Skeletal muscle tissue (tissue), 4 donors: ENCODE results near the gene ABCF3. TPM values are rescaled to one million over a fixed set of nuclear protein-coding genes. Genes with fewer than 3 reads are reported as not detected.

Source experiments
- H3K27ac ChIP-seq: one replicate; pipeline ENCODE4 v1.7.0; 2013; ENCODE audit warnings: mild to moderate bottlenecking, low read depth, low read length, inconsistent platforms
- H3K27me3 ChIP-seq, 3 donors: one replicate each; pipeline ENCODE4 v1.7.0; 2013; ENCODE audit warnings: low read length in 3 of 3; ENCODE audit not compliant: control insufficient read depth in 3 of 3, insufficient read depth in 3 of 3
- H3K36me3 ChIP-seq, 3 donors: one replicate each; pipeline ENCODE4 v1.7.0; 2013; ENCODE audit warnings: low read length in 3 of 3; ENCODE audit not compliant: control insufficient read depth in 3 of 3, insufficient read depth in 3 of 3
- H3K4me1 ChIP-seq, 3 donors: one replicate each; pipeline ENCODE4 v1.7.0; 2013; ENCODE audit warnings: low read length in 3 of 3, mild to moderate bottlenecking in 3 of 3; ENCODE audit not compliant: control insufficient read depth in 3 of 3, insufficient read depth in 3 of 3
- H3K4me3 ChIP-seq, 3 donors: one replicate each; pipeline ENCODE4 v1.7.0; 2013; ENCODE audit warnings: low read length in 3 of 3
- H3K9ac ChIP-seq, 3 donors: one replicate each; pipeline ENCODE4 v1.7.0; 2013; ENCODE audit warnings: low read length in 3 of 3, mild to moderate bottlenecking in 3 of 3, moderate library complexity in 2 of 3, low read depth in 1 of 3
- H3K9me3 ChIP-seq, 3 donors: one replicate each; pipeline ENCODE4 v1.7.0; 2013; ENCODE audit warnings: low read length in 3 of 3; ENCODE audit not compliant: control insufficient read depth in 3 of 3
- total RNA-seq: library from RNA; depleted of rRNA; stranded (reverse); fragments of >200 nt; gene quantifications from one replicate; pipeline ENCODE4 v1.2.3, GENCODE V29; 2014
- donor health status: Osteomylitis.

The ABCF3 gene
- total RNA-seq, 1 donor from 2014 or later = 45.9 TPM

- H3K27ac ChIP-seq = no peak overlapping the region
- no peaks in the 10 kb centered on the region for H3K9me3 ChIP-seq
- peaks cover 60 to 62% (median 61%) of the 10 kb centered on the region in 3 donors for H3K36me3 ChIP-seq
- no peaks in the 10 kb centered on the region for H3K27me3 ChIP-seq
- H3K4me3 ChIP-seq = no peak overlapping the region
- H3K9ac ChIP-seq = no peak overlapping the region
- peaks cover 21 to 33% (median 21%) of the 10 kb centered on the region in 3 donors for H3K4me1 ChIP-seq
Observed at GRCh38 chr3:184165543-184165942, 20.5 kb upstream of the ABCF3 start.

- Histone ChIP-seq H3K27ac (no peak overlapping the region), H3K9ac (no peak overlapping the region), H3K36me3 (peaks cover 71 to 73% (median 71%) of the 10 kb centered on the region in 3 donors), H3K27me3 (no peaks in the 10 kb centered on the region), H3K9me3 (no peaks in the 10 kb centered on the region), H3K4me3 (no peak overlapping the region), H3K4me1 (peaks cover 11 to 22% (median 12%) of the 10 kb centered on the region in 3 donors)
Observed at GRCh38 chr3:184166671-184167070, 19.3 kb upstream of the ABCF3 start.

- H3K27me3 ChIP-seq = no peaks in the 10 kb centered on the region
- peak overlapping the region in 1 of 3 donors; percentile 25 for H3K9ac ChIP-seq
- H3K27ac ChIP-seq = peak overlapping the region; percentile 39
- peaks cover 2 to 11% (median 5%) of the 10 kb centered on the region in 3 donors for H3K4me1 ChIP-seq
- H3K4me3 ChIP-seq = no peak overlapping the region
- H3K9me3 ChIP-seq = no peaks in the 10 kb centered on the region
- H3K36me3 ChIP-seq = peaks cover 75 to 77% (median 77%) of the 10 kb centered on the region in 3 donors
Observed at GRCh38 chr3:184167786-184168185, 18.2 kb upstream of the ABCF3 start.

- Histone ChIP-seq H3K36me3 (peaks cover 73 to 78% (median 75%) of the 10 kb centered on the region in 3 donors), H3K27me3 (no peaks in the 10 kb centered on the region), H3K4me1 (peaks cover under 1 to 8% (median 5%) of the 10 kb centered on the region in 3 donors), H3K9me3 (no peaks in the 10 kb centered on the region), H3K27ac (peak overlapping the region; percentile 39), H3K4me3 (no peak overlapping the region), H3K9ac (no peak overlapping the region)
Observed at GRCh38 chr3:184168363-184169120, 17.5 kb upstream of the ABCF3 start.

- Histone ChIP-seq H3K36me3 (peaks cover 57 to 62% (median 60%) of the 10 kb centered on the region in 3 donors), H3K27ac (no peak overlapping the region)
Observed at GRCh38 chr3:184169896-184170875, 15.8 kb upstream of the ABCF3 start.

GRCh38 chr3:184171562-184171961 lies 14.4 kb upstream of the ABCF3 start:
- H3K9me3 ChIP-seq = no peaks in the 10 kb centered on the region
- H3K27ac ChIP-seq = no peak overlapping the region
- H3K27me3 ChIP-seq = no peaks in the 10 kb centered on the region
- no peak overlapping the region for H3K4me3 ChIP-seq
- peaks cover 44 to 48% (median 46%) of the 10 kb centered on the region in 3 donors for H3K36me3 ChIP-seq
- H3K4me1 ChIP-seq = peaks cover 21 to 34% (median 26%) of the 10 kb centered on the region in 3 donors
- H3K9ac ChIP-seq = no peak overlapping the region

More at GRCh38 chr3:184169896-184170875, 15.8 kb upstream of the ABCF3 start:
- no peaks in the 10 kb centered on the region for H3K9me3 ChIP-seq
- H3K27me3 ChIP-seq = no peaks in the 10 kb centered on the region
- no peak overlapping the region for H3K4me3 ChIP-seq
- peaks cover 8 to 20% (median 14%) of the 10 kb centered on the region in 3 donors for H3K4me1 ChIP-seq
- no peak overlapping the region for H3K9ac ChIP-seq

GRCh38 chr3:184172681-184173373 lies 13.2 kb upstream of the ABCF3 start:
- Histone ChIP-seq H3K27me3 (no peaks in the 10 kb centered on the region), H3K9me3 (no peaks in the 10 kb centered on the region), H3K4me1 (peaks cover 34 to 47% (median 39%) of the 10 kb centered on the region in 3 donors), H3K27ac (no peak overlapping the region), H3K4me3 (no peak overlapping the region), H3K36me3 (peaks cover 42 to 46% (median 42%) of the 10 kb centered on the region in 3 donors), H3K9ac (no peak overlapping the region)

GRCh38 chr3:184173374-184173722 lies 12.7 kb upstream of the ABCF3 start:
- H3K36me3 ChIP-seq = peaks cover 42 to 45% (median 42%) of the 10 kb centered on the region in 3 donors
- H3K4me3 ChIP-seq = no peak overlapping the region
- no peaks in the 10 kb centered on the region for H3K9me3 ChIP-seq
- H3K9ac ChIP-seq = no peak overlapping the region
- no peak overlapping the region for H3K27ac ChIP-seq
- H3K4me1 ChIP-seq = peaks cover 39 to 47% (median 41%) of the 10 kb centered on the region in 3 donors
- no peaks in the 10 kb centered on the region for H3K27me3 ChIP-seq

GRCh38 chr3:184174284-184174645 lies 11.7 kb upstream of the ABCF3 start:
- Histone ChIP-seq H3K36me3 (peaks cover 42 to 48% (median 43%) of the 10 kb centered on the region in 3 donors), H3K4me1 (peaks cover 40 to 49% (median 43%) of the 10 kb centered on the region in 3 donors), H3K27ac (peak overlapping the region; percentile 49), H3K9ac (peak overlapping the region in 2 of 3 donors; percentile 34 to 40), H3K9me3 (no peaks in the 10 kb centered on the region), H3K4me3 (peak overlapping the region in 1 of 3 donors; percentile 53), H3K27me3 (no peaks in the 10 kb centered on the region)
